ENCODE measurements around the gene POMGNT1.

DNA sequence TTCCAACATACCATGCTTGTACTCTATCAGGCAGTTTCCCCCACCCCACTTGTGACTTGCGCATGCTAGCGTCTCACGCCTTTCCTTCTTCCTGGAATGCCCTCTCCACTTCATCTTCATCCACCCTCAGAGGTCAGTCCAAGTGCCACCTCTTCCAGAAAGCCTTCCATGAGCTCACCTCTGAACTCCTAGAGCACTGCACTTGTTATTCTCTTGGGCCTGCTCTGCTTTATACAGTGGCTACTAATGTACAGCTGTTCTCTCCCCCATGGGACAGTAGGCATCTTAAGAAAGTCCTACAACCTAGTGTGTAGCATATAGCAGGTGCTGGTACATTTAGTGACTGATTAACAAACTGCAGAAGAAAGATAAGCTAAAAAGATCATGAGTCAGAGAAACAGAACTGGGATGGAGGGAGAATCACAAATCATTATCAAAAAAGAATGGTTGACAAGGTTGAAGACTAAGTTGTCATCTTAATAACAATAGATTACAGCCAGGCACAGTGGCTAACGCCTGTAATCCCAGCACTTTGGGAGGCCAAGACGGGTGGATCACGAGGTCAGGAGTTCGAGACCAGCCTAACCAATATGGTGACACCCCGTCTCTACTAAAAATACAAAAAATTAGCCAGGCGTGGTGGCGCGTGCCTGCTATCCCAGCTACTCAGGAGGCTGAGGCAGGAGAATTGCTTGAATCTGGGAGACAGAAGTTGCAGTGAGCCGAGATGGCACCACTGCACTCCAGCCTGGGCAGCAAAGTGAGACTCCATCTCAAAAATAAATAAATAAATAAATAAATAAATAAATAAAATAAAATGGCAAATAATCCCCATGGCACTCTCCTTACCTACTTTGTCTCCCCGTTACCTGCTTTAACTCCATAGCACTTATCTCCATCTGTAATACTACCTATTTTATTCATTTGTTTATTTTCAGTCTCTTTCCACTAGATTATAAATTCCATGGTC is 39.6 kb downstream of the POMGNT1 start:
- TF ChIP-seq, protein P1, sequence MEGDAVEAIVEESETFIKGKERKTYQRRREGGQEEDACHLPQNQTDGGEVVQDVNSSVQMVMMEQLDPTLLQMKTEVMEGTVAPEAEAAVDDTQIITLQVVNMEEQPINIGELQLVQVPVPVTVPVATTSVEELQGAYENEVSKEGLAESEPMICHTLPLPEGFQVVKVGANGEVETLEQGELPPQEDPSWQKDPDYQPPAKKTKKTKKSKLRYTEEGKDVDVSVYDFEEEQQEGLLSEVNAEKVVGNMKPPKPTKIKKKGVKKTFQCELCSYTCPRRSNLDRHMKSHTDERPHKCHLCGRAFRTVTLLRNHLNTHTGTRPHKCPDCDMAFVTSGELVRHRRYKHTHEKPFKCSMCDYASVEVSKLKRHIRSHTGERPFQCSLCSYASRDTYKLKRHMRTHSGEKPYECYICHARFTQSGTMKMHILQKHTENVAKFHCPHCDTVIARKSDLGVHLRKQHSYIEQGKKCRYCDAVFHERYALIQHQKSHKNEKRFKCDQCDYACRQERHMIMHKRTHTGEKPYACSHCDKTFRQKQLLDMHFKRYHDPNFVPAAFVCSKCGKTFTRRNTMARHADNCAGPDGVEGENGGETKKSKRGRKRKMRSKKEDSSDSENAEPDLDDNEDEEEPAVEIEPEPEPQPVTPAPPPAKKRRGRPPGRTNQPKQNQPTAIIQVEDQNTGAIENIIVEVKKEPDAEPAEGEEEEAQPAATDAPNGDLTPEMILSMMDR (conservative IDR thresholded peaks at IDR 0.05; ENCODE audit: low read length) = no peak
- no peak for TF ChIP-seq EZH2phosphoT487 (IDR thresholded peaks at IDR 0.05; ENCODE audit: borderline replicate concordance, low read depth, low read length)

All from OCI-LY7 (cell line).